Vagina (tissue), 2 donors: ENCODE results near the gene CRTC2. TPM values are rescaled to one million over a fixed set of nuclear protein-coding genes. Genes with fewer than 3 reads are reported as not detected.

ENCODE experiments used
- DNase-seq, 2 donors: peaks; one replicate each; pipeline ENCODE4 v3.0.0-alpha.2; 2017; ENCODE audit errors: extremely low spot score in 2 of 2
- H3K27ac ChIP-seq: fragments of 200-600 bp; sonication (generic); one replicate; pipeline ENCODE4 v1.5.1; 2019
- H3K27me3 ChIP-seq: fragments of 200-600 bp; sonication (generic); one replicate; pipeline ENCODE4 v1.5.1; 2019
- H3K36me3 ChIP-seq, 2 donors: fragments of 200-600 bp; sonication (generic); one replicate each; pipeline ENCODE4 v1.5.1; 2017 to 2019
- H3K4me1 ChIP-seq: fragments of 200-600 bp; sonication (generic); one replicate; pipeline ENCODE4 v1.5.1; 2019
- H3K4me3 ChIP-seq, 2 donors: fragments of 200-600 bp; sonication (generic); 1 replicate in 1 of 2; 2 replicates in 1 of 2; pipeline ENCODE4 v1.5.1; 2016 to 2019
- H3K9me3 ChIP-seq: fragments of 200-600 bp; sonication (generic); one replicate; pipeline ENCODE4 v1.5.1; 2019
- POLR2A ChIP-seq, 2 donors: fragments of 450-650 bp; IDR thresholded peaks; one replicate each; pipeline ENCODE4 v1.6.1; 2017; ENCODE audit warnings: antibody characterized with exemption in 2 of 2, mild to moderate bottlenecking in 2 of 2, moderate library complexity in 2 of 2
- POLR2AphosphoS5 ChIP-seq, 2 donors: sonication (generic); formaldehyde crosslinking; IDR thresholded peaks; one replicate each; pipeline ENCODE4 v1.9.0; 2017; ENCODE audit warnings: antibody characterized with exemption in 2 of 2, mild to moderate bottlenecking in 2 of 2, low read depth in 1 of 2; ENCODE audit not compliant: insufficient read depth in 1 of 2
- intact Hi-C: fragments of 100-400 bp; cut with DNase I; formaldehyde crosslinking; loops from one replicate; pipeline ENCODE4 v1.15.1; 2023
- total RNA-seq: library from RNA; depleted of rRNA; stranded (reverse); fragments of >200 nt; gene quantifications from one replicate; pipeline ENCODE4 v1.2.3, GENCODE V29; 2016
- TF ChIP-seq, protein P1 (sequence below), 3 experiments: fragments of 450-650 bp in 2 of 3; fragments of 200-600 bp in 1 of 3; sonication (generic) in 1 of 3; IDR thresholded peaks; one replicate each; pipeline ENCODE4 v1.5.1; 2017 to 2019; ENCODE audit warnings: antibody characterized with exemption in 3 of 3, mild to moderate bottlenecking in 2 of 3, moderate library complexity in 2 of 3

Gene CRTC2
- total RNA-seq, 1 donor from 2014 or later: 19.2 TPM

DNA sequence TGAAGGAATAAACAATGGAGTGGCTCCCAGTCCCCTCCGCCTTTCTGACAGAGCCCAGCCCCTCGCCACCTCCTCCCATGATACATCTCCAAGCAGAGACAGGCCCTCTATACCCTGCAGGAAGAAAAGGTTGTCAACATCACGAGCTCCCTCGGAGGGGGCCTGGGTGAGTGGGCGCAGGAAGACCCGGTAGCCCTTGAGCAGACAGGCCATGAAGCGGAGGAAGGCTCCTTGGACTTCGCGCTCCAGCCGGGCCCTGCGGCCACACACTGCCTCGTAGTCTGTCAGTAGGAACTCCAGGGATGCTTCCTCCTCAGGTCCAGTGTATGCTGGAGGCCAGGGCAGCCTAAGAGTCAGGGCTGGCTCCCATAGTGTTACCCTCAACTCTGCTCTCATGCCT lies 18.9 kb downstream of the CRTC2 start:
- H3K4me1 ChIP-seq: peaks cover 7% of the 10 kb centered on the region
- H3K9me3 ChIP-seq: no peaks in the 10 kb centered on the region
- no peak for DNase-seq
- no peak for TF ChIP-seq POLR2AphosphoS5 (IDR thresholded peaks at IDR 0.05; ENCODE audit: insufficient read depth in 1 of 2, low read depth in 1 of 2)
- peaks cover 0 to 65% of the 10 kb centered on the region in 2 donors for H3K36me3 ChIP-seq
- no peak overlapping the region for H3K4me3 ChIP-seq
- intact Hi-C loops: no loop called here
- no peaks in the 10 kb centered on the region for H3K27me3 ChIP-seq
- H3K27ac ChIP-seq: no peak overlapping the region

DNA sequence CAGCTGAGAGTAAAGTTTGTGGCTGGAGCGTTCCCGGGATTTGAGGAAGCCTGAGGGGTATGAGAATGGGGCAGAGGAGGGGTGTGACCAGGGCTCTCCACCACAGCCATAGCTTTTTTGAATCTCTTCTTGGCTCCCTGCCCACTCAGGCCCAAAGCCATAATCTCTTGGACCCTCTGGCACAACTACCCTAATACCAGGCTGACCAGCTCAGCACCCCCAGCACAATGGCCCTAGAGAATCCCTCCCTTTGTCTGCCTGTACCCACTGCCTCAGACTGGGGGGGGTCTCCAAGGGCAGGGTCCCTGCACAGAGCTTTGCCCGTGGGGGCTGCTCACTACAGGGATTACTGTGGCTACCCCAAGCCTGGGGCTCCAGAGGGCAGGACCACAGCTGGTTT lies 19.4 kb downstream of the CRTC2 start:
- H3K4me3 ChIP-seq: no peak overlapping the region
- intact Hi-C loops: no loop called here
- no peak for TF ChIP-seq POLR2A (IDR thresholded peaks at IDR 0.05)
- TF ChIP-seq, protein P1, sequence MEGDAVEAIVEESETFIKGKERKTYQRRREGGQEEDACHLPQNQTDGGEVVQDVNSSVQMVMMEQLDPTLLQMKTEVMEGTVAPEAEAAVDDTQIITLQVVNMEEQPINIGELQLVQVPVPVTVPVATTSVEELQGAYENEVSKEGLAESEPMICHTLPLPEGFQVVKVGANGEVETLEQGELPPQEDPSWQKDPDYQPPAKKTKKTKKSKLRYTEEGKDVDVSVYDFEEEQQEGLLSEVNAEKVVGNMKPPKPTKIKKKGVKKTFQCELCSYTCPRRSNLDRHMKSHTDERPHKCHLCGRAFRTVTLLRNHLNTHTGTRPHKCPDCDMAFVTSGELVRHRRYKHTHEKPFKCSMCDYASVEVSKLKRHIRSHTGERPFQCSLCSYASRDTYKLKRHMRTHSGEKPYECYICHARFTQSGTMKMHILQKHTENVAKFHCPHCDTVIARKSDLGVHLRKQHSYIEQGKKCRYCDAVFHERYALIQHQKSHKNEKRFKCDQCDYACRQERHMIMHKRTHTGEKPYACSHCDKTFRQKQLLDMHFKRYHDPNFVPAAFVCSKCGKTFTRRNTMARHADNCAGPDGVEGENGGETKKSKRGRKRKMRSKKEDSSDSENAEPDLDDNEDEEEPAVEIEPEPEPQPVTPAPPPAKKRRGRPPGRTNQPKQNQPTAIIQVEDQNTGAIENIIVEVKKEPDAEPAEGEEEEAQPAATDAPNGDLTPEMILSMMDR (IDR thresholded peaks at IDR 0.05): no peak
- TF ChIP-seq POLR2AphosphoS5 (IDR thresholded peaks at IDR 0.05; ENCODE audit: insufficient read depth in 1 of 2, low read depth in 1 of 2): no peak
- no peaks in the 10 kb centered on the region for H3K9me3 ChIP-seq
- no peak for DNase-seq
- H3K27ac ChIP-seq: no peak overlapping the region
- peaks cover 0 to 70% of the 10 kb centered on the region in 2 donors for H3K36me3 ChIP-seq
- H3K27me3 ChIP-seq: no peaks in the 10 kb centered on the region
- H3K4me1 ChIP-seq: peaks cover 2% of the 10 kb centered on the region

DNA sequence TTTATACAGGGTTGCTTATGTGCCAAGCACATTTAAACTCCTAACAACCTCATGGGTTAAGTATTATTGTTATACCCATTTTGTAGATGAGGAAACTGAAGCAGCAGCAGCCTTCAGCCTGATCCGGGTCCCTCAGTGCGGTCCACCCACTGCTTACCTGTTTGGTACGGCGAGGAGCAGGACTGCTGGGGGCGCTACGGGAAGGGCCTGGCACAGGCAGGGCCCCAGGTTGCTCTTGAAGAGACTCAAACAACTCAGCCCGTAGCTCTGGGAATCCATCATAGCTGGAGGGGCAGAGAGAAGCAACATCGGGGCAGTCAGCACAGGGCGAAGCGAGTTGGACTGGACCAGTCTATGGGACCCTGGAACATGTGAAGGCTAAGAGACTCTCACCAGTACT lies 21.1 kb downstream of the CRTC2 start:
- intact Hi-C loops: no loop called here
- Histone ChIP-seq H3K36me3 (peaks cover 0 to 80% of the 10 kb centered on the region in 2 donors), H3K27me3 (no peaks in the 10 kb centered on the region), H3K27ac (no peak overlapping the region), H3K4me1 (no peaks in the 10 kb centered on the region), H3K4me3 (no peak overlapping the region), H3K9me3 (no peaks in the 10 kb centered on the region)
- DNase-seq: no peak
- no peak for TF ChIP-seq POLR2A (IDR thresholded peaks at IDR 0.05)
- TF ChIP-seq, protein P1 (IDR thresholded peaks at IDR 0.05): no peak
- no peak for TF ChIP-seq POLR2AphosphoS5 (IDR thresholded peaks at IDR 0.05; ENCODE audit: insufficient read depth in 1 of 2, low read depth in 1 of 2)

DNA sequence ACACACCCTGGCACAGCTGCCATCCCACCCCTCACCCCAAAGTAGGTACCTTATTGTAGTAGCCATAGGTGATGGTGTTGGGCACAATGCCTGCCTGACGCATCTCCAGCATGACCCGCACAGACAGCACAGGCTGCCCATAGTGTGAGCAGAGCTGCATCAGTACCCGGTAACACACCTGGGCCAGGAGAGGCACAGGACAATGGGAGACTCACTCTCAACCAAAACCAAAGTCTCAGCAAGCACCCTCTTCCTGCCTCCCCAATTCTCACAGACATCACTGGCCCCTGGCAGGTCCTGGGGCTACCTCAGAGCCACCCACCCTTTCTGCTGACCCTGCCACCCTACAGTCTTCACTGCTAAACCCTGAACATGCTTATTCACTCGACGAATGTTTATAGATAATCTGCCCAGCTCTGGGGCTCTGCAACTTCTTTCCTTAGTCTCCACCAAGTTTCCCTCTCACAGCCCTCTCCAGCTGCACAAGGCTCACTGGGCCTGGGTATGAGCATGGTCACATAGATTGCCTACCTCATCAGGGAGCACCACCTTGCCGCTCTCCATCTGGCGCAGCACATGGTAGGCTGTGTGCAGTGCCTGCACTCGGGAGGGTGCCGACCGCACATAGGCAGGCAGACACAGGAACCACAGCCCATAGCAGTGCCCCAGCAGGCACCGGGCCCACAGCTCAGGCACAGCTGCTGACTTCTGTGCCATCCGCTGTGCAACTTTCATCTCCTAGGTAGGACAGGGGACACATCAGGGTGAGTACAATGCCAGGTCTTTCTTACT lies 22.2 kb downstream of the CRTC2 start:
- H3K36me3 ChIP-seq: peaks cover 0 to 74% of the 10 kb centered on the region in 2 donors
- H3K27ac ChIP-seq: no peak overlapping the region
- H3K9me3 ChIP-seq: no peaks in the 10 kb centered on the region
- intact Hi-C loops: no loop called here
- TF ChIP-seq, protein P1 (IDR thresholded peaks at IDR 0.05): no peak
- no peak for TF ChIP-seq POLR2AphosphoS5 (IDR thresholded peaks at IDR 0.05; ENCODE audit: insufficient read depth in 1 of 2, low read depth in 1 of 2)
- no peak for TF ChIP-seq POLR2A (IDR thresholded peaks at IDR 0.05)
- H3K4me1 ChIP-seq: no peaks in the 10 kb centered on the region
- no peaks in the 10 kb centered on the region for H3K27me3 ChIP-seq
- no peak for DNase-seq
- H3K4me3 ChIP-seq: no peak overlapping the region

DNA sequence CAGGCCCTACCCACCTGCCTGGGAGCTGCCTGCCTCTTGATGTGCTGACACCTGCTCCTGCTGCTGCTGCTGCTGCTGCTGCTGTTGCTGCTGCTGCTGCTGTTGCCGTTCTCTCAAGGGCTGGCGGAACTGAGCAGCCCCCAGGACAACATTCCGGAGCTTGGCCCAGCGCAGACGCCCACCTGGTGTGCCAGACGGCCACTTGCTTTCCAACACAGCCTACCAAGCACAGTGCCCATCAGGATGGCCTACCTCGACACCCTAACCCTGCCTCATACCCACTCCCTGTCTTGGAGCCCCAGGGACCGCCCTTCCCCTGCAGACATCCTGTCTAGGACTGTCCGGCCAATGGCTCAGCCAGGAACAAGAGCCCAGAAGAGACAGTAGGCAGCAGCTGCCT lies 23.7 kb downstream of the CRTC2 start:
- Histone ChIP-seq H3K36me3 (peaks cover 0 to 67% of the 10 kb centered on the region in 2 donors), H3K4me3 (no peak overlapping the region), H3K9me3 (no peaks in the 10 kb centered on the region), H3K4me1 (no peaks in the 10 kb centered on the region), H3K27me3 (no peaks in the 10 kb centered on the region), H3K27ac (no peak overlapping the region)
- TF ChIP-seq, protein P1 (IDR thresholded peaks at IDR 0.05): no peak
- TF ChIP-seq POLR2AphosphoS5 (IDR thresholded peaks at IDR 0.05; ENCODE audit: insufficient read depth in 1 of 2, low read depth in 1 of 2): no peak
- no peak for TF ChIP-seq POLR2A (IDR thresholded peaks at IDR 0.05)
- intact Hi-C loops: no loop called here
- no peak for DNase-seq
